GM12801 (cell line): ENCODE data around the gene INTS4.

Source experiments
- CTCF ChIP-seq: IDR thresholded peaks from one replicate; pipeline ENCODE4 v1.5.1; 2011; ENCODE audit warnings: control low read depth; ENCODE audit not compliant: insufficient read length; ENCODE audit errors: extremely low read depth

The INTS4 gene

DNA sequence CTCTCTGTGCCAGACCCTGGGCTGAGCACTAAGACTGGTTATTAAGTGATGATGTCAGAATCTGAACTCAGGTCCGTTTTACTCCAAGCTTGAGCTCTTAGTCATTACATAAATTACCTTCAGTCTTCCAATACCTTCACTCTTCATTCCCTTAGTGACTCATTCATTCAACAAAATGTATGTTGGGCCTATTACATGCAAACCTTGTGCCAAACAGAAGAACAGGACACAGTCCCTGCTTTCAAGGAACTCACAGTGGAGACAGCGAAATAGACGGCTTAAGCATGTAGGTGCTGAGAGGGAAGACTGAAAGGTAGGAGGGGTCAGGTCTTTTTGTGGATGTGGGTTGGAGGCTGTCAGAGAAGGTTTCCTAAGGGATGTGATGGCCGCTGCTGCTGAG lies 25.3 kb upstream of the INTS4 start:
- TF ChIP-seq CTCF = no peak

DNA sequence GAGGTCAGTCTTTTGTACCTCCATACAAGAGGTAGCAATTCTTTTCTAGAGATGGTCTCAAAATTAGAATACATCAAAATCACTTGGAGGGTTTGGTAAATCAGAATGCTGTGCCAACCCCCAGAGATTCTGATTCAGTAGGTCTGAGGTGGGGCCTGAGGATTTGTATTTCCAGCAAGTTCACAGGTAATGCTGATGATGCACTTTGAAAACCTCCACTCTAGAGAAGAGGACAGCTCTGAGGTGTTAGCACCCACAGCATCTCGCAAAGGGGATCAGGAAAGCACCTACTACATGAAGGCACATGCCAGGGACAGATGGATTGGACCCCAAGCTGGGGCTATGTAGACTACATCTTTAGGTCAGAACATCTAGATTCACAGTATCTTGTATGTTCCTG lies 21.4 kb upstream of the INTS4 start:
- no peak for TF ChIP-seq CTCF

GRCh38 chr11:78011301-78011700 lies 16.8 kb upstream of the INTS4 start:
- no peak for TF ChIP-seq CTCF

- no peak for TF ChIP-seq CTCF
Measured at GRCh38 chr11:78010755-78011154, 16.3 kb upstream of the INTS4 start.

GRCh38 chr11:78010304-78010703 lies 15.8 kb upstream of the INTS4 start:
- no peak for TF ChIP-seq CTCF

GRCh38 chr11:78009062-78009461 lies 14.6 kb upstream of the INTS4 start:
- no peak for TF ChIP-seq CTCF

DNA sequence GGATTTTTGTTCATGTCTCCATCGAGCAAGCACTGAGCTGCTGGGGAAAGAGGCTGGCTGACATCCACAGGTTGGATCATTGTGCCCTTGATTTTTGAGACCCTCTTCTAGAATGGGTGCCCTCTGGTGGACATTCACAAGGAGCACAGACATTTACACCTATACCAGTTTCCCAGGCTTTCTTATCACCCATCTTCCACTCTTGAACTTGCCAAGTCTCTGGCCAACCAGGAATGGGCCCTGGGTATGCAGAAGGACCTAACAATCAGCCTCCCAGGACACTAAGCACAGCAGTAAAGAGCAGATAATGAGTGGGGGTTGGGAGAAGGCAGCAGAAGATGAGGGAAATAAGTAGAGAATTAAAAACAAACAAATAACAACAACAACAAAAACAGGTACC lies 5.7 kb upstream of the INTS4 start:
- no peak for TF ChIP-seq CTCF
